NCI-H1105 treated with DMSO at 0.1 percent for 48 hours (cell line): ENCODE data around the gene ARMC5.
"Not testable (repeated sequence)": the region's sequence is repeated elsewhere in the genome, so short reads cannot be mapped to it uniquely, and the experiment has no call there.

ENCODE experiments used
- DNase-seq: peaks from one replicate; lab custom pipeline; 2025; lab: John Stamatoyannopoulos, UW

ARMC5 gene

DNA sequence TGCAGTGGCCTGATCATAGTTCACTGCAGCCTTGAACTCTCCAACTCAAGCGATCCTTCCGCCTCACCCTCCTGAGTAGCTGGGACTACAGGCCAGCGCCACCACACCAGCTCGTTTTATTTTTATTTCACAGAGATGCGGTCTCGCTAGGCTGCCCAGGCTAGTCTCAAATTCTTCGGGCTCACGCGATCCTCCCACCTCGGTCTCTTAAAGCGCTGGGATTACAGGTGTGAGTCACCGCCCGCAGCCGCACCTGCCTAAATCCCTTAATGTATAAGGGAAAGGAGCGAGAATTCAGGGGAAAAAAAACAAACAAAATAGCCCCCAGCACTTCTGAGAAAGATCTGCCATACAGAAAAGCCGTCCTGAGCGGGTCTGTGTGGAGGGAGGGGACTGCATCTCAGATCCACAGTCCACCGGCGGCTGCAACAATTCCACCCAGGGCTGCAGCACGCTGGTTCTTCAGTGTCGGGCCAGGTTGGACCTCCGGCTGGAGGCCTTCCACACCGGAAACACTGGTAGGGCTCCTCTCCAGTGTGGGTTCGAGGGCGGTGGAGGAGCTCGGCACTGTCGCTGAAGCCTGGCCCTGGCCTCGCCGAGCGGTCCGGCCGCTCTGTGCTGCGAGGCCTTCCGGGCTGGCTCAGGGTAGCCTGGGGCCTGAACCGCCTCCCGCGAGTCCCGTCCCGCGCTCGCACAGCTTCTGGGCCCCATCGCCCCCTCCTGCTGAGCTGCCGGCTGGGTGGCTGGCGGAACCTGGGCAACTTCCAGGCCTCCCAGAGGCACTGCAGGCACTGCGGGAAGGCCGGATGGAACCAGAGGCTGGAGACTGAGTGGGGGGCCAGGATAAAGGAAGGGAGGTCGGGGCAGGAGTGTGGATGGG, 23.7 kb upstream of the ARMC5 start:
- DNase-seq: no peak

DNA sequence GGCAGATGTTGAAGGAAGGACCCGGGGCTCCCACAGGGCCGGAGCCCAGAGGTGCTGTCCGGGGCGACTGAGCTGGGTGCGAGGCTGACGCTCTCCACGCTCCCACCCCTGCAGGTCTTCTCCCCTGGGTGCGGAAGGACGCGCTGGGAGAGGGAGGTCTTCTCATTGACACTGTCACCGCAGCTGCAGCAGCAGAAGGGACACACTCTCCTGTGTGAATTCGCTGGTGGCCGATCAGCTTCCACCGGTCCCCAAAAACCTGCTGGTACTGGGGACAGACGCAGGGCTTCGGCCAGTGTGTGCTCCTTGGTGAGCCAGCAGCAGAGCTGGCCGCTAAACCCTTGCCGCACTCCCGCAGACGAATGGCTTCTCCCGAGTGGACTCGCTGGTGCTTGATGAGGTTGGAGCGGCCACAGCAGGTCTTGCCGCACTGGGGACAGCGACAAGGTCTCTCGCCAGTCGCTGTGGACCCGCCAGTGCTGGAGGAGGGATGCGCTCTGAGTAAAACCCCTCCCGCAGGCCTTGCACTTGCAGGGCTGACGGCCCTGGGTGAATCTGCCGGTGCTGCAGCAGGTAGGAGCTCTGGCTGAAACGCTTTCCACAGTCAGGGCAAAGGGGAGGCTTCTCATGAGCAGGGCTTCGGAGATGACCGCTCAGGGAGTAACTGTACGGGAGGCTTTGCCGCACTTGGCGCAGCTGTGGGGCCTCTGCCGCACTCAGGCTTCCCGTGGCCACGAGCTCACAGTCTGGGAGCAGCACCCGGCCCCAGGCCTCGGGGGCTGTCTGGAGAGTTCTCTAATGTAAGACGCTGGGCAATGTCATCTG, 22.9 kb upstream of the ARMC5 start:
- no peak for DNase-seq

DNA sequence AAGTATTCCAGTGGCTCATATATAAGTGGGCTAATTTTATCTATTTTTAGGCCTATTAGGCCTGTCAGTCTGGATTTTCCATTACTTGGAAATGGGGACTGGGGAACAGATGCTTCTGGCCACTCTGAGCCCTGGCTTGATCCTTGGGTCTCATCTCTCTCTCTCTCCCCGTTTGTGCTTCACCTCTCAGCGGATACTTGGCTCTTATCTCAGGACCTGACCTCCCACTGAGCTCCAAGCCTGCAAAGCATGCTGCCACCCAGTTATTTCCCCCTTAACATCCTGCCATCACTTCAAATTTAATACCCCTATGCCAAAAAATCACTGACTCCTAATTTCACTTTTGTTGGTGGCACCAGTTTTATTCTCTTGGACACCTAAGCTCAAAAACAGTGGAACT, 20.9 kb upstream of the ARMC5 start:
- no peak for DNase-seq

DNA sequence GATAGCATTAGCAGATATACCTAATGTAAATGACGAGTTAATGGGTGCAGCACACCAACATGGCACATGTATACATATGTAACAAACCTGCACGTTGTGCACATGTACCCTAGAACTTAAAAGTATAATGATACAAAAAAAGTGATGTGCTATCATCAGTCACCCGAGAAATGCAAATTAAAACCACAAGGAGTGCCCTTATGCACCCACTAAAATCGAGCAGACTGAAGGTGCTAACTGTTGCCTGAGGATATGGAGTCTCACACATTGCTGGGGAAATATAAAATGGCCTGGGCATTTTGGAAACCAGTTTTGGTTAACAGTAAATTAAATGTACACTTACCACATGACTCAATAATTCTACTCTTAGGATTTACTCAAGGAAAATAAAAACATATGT, 20.3 kb upstream of the ARMC5 start:
- not testable (repeated sequence) for DNase-seq

DNA sequence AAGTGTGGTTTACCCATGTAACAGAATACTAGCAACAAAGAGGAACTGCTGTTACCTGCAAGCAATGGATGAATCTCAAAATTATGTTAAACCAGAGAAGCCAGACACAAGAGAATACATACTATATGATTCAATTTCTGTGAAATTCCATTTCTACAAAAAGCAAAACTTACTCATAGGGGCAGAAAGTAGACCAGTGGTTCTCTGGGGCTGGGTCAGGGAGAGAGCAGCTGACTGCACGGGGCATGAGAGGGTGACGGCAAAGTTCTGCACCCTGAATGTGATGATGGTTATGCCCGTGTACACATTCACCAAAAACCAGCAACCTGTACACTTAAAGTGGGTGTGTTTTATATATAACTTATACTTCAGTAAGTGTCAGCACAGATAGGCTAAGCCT, 19.8 kb upstream of the ARMC5 start:
- DNase-seq: no peak

DNA sequence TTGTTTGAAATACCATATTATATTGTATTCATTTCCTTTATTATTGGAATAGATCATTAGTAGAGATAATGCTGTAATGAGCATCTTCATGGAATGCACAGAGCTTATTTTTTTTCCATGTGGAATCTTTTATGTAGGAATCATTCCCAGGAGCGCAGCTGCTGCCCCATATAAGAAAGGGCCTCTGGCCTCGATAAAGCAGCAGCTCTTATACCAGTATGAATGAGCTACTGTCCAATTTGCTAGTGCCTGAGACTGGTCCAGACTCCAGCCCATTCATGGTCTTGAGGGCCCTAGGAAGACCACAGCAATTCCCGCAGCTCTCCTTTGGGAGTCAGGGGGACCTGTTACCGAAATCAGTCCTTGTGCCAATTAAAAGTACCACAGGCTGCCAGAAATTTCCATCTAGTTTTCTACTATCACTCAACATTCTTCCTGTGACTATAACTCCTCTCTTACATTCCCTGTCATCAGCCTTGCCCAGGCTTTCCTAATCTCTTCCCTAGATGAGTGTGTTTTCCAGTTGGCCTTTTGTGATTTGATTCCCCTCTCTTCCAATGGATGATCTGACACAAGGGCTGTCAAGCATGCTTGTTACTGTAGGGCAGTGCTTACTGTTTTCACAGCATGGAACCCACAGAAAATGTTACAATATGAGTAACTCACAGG, 18.7 kb upstream of the ARMC5 start:
- DNase-seq: no peak

DNA sequence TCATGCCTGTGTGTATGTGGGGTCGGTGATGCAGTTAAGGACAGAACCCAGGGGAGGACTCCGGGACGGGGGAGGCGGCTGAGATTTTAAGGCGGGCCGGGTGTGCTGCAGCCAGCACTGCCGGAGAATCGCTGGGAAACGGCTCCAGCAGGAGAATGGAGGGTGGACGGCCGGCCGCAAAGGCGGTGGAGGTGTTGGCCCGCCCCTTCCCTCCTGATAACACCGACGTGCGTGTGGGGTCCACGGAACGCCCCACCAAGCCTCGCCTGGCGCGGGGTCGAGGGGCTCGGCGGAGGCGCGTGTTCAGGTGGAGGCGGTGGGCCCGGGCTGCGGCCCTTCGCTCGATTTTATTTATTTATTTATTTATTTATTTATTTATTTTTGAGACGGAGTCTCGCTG, 17.3 kb upstream of the ARMC5 start:
- no peak for DNase-seq

DNA sequence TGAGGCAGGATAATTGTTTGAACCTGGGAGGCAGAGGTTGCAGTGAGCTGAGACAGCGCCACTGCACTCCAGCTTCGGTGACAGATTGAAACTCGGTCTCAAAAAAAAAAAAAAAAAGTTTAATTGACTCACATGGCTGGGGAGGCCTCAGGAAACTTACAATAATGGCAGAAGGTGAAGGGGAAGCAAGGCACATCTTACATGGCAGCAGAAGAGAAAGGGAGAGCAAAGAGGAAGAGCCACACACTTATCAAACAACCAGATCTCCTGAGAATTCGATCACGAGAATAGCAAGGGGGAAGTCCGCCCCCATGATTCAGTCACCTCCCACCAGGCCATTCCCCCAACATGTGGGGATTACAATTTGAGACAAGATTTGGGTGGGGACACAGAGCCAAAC, 13.4 kb upstream of the ARMC5 start:
- not testable (repeated sequence) for DNase-seq

DNA sequence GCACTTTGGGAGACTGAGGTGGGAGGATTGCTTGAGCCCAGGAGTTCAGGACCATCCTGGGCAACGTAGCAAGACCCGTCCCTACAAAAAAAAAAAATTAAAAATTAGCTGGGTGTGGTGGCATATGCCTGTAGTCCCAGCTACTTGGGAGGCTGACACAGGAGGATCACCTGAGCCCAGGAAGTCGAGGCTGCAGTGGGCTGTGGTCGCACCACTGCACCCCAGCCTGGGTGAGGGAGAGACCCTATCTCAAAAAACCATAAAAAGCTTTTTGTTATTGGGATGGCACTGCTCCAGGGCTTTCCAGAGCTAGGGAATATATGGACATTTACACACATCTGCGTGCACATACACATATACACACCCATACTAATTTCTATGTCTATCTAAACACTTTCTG, 8.1 kb upstream of the ARMC5 start:
- no peak for DNase-seq

DNA sequence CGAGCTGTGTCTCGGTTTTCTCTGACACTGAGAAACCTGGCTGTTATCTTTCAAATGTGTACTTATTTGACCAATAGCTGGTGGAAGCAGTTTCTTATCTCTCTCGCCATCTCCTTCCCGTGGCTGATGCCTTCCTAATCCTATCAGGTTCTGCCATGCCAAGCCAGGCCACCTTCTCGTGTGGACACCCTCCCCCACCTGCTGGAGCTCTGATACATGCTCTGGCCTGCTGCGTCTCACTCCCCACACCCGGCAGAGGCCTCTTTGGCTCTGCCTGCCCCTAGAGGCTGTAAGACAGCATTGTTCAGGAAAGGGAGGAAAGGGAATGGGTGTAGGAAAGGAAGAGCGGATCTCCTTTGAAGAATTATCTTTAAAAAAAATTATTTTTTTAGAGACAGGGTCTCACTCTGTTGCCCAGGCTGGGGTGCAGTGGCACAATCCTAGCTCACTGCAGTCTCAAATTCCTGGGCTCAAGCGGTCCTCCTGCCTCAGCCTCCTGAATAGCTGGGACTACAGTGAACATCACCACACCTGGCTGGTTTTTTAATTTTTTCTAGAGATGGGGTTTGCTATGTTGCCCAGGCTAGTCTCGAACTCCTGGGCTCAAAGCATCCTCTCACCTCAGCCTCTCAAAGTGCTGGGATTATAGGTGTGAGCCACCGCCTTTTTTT, 7.5 kb upstream of the ARMC5 start:
- DNase-seq: peak; percentile 22

DNA sequence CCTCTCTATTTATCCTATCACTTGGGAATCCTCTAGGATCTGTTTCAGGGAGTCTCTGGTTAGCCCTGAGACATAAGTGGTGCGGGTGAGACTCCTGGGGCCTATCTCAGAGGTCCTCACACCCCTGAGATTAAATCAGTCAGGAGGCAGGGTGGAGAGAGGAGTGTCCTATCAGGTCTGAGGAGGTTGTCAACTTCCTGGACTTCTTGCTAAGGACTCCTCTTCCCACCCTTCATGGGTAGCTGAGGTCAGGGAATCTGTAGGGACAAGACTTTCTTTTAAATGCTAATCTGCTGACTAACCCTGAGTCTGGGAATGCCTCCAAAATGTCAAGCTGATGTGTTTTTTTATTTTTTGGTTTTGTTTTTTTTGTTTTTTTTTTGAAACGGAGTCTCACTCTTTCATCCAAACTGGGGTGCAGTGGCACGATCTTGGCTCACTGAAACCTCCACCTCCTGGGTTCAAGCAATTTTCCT, 6.6 kb upstream of the ARMC5 start:
- DNase-seq: no peak

DNA sequence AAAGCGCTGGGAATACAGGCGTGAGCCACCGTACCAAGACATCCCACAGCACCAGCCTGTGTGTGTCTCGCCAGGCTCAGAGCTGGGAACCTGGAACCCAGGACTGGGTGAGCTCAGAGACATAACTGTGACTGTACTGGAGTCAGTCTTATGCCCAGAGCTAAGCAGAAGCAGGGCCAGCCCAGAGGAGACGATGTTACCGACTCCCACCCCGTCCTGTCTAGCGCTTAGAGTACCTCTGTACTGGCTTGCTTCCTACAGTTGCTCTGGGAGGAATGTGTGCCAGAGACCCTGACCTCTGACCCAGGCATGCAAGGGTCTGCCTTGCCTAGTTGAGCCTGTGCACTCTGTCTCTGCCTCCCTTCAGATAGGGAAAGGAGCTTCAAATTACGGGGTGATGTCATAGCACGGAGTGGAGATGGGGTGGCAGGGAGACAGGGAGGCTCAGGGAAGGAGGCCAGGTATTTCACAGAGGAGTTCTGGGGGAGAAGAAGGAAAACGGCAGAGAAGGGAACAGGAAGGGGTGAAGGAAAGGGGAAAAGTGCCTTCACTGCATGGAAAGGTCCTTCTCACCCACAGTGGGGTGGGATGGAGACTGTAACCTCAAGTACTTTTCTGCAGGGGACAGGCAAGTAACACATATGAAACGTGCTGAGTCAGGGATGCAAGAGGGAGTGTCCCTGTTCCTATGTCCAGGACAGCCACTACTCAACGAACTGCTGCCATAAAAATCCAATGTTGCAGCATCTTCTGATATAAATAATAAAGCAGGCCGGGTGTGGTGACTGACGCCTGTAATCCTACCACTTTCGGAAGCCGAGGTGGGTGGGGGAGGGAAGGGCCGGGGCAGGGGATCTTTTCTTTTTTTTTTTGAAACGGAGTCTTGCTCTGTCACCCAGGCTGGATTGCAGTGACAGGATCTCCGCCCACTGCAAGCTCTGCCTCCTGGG, 5.8 kb upstream of the ARMC5 start:
- DNase-seq: no peak

DNA sequence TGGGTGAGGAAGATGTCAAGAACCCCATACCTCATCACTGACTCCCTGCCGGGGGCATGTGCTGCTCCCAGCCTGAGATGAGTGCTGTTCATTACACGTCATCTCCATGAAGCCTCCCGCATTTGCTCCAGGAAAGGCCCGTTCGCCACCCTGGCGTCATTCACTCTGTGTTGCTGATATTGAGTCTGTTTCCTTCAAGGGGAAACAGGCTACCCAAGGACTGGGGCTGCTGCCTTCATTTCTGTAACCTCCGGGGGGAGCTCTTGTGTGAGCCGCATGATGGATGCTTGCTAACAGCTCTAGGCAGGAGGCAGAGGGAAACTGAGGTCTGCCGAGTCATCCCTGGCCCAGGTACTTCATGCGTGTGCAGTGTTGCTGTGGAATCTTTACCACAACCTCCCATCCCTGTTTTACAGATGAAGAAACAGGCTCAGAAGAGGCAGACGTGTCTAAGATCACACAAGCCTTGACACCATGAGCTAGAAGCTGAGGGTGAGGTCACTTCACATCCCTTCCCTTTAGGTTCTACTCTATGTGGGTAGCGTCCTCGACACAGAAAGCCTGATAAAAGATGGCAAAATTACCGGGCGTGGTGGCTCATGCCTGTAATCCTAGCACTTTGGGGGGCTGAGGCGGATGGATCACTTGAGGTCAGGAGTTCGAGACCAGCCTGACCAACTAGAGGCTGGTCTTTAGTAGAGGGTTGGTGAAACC, 3.5 kb upstream of the ARMC5 start:
- no peak for DNase-seq

DNA sequence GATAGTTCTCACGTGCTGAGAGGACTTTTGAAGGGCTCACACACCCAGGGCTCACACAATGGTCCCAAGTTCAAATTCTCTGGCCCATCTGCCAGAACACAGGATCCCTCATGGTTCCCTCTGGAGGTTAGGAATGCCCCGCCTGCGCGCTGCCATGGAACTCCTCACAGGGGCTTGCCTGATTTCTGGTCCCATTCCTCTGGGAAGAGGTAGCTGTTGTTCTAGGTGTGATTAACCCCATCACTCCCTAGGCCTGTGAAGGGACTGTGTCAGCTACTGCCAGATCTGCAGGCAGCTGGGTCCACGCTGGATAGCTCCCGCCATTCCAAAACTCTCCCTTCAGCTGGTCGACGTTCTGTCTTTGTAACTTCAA, 2.3 kb upstream of the ARMC5 start:
- no peak for DNase-seq

DNA sequence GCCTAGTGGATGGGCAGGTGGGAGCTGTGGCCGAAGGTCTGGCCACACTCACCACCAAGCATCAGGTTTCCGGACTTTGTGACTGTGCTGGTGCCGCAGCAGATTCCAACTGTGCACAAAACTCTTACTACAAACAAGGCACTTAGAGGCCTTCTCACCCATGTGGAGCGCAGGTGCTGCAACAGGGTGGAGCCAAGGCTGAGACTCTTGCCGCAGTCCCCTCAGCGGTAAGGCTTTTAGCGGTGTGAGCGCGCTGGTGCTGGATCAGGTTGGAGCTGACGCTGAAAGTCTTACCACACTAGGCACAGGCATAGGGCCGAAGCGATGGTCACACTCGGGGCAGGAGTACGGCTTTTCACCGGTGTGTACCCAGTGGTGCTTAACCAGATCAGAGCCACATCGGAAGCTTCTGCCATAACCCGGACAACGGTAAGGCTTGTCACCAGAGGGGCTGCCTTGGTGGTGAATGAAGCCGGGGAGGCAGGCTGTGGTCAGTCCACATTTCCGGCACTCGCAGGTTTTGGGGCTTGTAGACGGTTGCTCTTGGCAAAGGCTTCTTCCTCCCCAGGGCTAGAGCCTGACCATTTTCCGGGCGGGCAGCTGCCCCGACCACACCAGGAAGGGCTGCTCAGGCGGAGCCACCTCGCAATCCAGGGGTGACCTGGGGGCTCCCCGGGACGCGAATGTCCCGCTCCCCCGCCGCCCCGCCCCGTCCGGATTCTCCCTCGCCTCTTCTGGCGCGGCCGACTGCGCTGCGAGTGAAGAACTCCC, 1.0 kb upstream of the ARMC5 start:
- DNase-seq: no peak

DNA sequence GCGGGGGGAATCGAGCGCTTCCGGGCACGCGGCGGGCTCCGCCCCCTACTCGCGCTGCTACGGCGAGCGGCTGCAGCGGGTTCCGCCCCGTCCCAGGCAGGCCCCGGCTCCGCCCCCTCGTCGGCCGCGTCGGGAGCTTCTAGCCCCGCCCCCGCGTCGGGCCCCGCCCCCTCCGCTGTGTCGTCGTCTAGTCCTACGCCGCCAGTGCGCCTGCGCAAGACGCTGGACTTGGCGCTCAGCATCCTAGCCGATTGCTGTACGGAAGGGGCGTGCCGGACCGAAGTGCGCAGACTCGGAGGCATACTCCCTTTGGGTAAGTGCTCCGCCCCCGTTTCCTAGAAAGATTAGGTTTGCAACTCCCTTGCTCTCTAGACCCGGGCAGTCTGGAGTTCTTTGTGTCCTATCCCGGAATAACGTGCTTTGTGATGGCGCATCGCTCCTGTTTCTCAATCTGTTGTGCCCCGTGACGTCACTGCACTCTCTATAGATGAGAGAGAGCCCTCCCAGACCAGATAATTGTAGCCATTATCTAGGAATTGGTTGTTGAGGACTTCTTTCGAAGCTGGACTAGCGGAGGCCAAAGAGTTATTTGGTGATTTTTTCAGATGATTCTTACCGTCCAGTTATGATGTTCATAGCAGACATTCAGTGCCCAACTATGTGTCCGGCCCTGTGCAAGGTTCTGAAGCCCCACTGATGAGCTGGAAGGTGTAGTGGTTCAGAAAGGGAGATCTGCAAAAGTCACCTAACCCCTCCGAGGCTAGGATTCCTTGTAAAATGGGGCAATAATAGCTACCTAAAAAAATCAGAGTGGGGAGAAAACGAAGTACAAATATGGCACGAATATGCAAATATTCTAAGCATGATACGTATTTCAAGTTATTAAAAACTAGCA, 633 bp downstream of the ARMC5 start:
- DNase-seq: peak; percentile 97

DNA sequence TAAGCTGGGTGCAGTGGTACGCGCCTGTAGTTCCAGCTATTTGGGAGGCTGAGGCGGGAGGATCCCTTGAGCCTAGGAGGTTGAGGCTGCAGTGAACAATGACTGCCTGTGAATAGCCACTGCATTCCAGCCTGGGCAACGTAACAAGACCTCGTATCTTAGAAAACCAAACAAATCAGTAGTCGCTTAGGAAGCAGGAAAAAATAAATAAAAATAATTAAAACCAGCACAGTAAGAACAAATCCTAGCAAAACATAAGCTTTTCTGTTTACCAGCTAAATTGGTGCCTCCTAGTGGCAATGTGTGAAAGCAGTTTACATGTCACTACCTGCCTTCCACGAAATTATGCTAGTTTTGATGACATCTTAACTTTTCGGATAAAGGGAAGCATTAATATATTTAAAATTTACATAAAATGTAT, 1.3 kb downstream of the ARMC5 start:
- no peak for DNase-seq

DNA sequence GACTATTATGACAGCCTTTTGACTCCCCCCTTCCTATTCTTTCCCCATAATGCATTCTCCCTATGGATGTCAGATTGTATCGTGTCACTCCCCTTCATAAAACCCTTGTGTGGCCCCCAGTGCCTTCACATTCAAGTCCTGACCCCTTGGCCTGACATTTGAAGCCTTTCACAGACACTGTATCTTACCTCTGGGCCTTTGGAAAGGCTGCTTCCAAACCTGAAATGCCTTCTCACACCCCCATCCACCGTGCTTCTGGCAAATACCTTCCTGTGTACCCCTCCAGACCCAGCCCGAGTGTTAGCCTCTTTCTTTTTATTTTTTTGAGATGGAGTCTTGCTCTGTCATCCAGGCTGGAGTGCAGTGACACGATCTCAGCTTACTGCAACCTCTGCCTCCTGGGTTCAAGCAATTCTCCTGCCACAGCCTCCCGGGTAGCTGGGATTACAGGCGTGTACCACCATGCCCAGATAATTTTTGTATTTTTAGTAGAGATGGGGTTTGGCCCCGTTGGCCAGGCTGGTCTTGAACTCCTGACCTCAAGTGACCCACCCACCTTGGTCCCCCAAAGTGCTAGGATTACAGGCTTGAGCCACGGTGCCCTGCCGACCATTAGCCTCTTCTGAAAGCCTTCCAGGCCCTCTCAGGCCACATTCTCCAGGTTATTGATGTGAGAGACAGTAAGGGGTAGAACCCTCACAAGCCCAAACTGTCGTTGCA, 2.1 kb downstream of the ARMC5 start:
- DNase-seq: no peak
